ENCODE results near the gene TMEM11.

- TF ChIP-seq, protein P1, sequence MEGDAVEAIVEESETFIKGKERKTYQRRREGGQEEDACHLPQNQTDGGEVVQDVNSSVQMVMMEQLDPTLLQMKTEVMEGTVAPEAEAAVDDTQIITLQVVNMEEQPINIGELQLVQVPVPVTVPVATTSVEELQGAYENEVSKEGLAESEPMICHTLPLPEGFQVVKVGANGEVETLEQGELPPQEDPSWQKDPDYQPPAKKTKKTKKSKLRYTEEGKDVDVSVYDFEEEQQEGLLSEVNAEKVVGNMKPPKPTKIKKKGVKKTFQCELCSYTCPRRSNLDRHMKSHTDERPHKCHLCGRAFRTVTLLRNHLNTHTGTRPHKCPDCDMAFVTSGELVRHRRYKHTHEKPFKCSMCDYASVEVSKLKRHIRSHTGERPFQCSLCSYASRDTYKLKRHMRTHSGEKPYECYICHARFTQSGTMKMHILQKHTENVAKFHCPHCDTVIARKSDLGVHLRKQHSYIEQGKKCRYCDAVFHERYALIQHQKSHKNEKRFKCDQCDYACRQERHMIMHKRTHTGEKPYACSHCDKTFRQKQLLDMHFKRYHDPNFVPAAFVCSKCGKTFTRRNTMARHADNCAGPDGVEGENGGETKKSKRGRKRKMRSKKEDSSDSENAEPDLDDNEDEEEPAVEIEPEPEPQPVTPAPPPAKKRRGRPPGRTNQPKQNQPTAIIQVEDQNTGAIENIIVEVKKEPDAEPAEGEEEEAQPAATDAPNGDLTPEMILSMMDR (IDR thresholded peaks at IDR 0.05 in 8 of 11, conservative IDR thresholded peaks at IDR 0.05 in 3 of 11): no peak
- no peak for TF ChIP-seq POLR2A (IDR thresholded peaks at IDR 0.05)
- TF ChIP-seq POLR2AphosphoS5 (IDR thresholded peaks at IDR 0.05): no peak
Measured at GRCh38 chr17:21211825-21212479, 2.0 kb downstream of the TMEM11 start.
